Limb (tissue), 2 donors: ENCODE results near the gene EDDM3A.

Experiments used
- DNase-seq, 2 donors: peaks; one replicate each; pipeline ENCODE4 v3.0.0-alpha.2; 2016; ENCODE audit errors: extremely low spot score in 2 of 2

EDDM3A gene

DNA sequence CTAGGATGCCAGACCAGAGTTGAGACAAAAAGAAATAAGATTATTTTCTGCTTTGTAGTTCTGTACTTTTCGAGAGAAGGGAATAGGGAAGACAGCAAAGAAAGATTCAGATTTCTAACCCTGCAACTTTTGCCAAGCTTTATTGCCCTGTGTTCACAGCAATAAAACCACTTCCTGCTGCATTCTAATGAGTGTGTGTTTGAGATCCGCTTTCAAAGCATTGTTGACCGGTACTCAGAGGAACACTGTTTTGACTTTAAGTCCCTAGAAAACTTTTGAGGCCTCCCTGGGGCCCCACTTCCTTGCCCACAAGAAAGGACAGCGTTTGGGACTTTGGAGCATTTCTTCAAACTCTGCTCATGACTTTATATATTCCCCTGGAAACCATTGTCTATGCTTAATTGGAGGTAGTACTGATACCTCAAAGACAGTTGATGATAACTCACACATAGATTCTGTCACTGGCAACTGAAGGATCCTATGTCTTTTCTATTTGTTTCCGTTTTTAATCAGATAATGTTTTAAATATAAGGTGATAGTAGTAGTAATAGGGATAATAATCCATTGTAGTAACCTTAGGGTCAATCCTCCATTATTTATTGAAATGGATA lies 36.7 kb downstream of the EDDM3A start:
- DNase-seq, result no peak

DNA sequence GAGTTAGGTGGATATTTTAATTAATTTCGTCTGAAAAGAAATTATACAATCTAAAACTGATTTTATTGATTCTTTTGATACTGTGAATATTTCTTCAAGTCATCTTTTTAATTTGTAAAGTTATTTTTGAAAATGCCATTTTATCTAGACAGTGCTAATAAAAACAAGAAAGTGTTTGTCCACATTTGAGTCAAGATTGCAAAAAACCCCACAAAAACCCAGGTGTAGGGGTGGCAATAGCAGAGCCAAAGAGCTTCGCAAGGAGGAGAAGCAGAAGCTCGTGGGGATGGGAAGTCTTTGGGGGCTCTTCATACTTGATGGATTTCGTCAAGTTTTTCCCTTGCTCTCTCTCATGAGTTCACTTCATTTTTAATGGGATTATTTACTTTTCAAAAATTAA lies 41.3 kb downstream of the EDDM3A start:
- DNase-seq, result no peak

DNA sequence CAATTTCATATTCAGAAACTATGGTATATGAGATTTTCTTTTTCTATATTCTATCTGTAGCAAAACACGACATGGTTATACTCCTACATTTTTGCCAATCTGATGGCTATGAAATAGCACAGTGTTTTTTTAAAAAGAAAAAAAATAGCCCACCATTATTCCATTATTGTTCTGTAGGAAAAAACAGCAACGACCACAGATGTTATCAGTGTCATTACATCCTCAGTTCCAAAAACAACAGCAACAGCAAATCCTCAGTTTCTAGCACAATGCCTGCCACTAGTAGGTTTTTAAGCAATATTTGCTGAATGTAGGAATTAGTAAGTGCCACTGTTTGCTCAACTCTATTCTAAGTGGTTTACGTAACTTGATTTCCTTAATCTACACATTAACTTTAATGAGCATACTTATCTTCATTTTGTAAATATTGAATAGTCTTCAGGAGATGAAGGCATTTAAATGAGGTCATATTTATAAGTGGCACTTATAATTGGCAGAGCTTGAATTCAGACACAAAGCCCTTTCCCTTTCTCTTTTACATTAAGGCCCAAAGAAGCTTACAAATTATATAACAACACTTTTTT lies 43.6 kb downstream of the EDDM3A start:
- DNase-seq, result no peak

DNA sequence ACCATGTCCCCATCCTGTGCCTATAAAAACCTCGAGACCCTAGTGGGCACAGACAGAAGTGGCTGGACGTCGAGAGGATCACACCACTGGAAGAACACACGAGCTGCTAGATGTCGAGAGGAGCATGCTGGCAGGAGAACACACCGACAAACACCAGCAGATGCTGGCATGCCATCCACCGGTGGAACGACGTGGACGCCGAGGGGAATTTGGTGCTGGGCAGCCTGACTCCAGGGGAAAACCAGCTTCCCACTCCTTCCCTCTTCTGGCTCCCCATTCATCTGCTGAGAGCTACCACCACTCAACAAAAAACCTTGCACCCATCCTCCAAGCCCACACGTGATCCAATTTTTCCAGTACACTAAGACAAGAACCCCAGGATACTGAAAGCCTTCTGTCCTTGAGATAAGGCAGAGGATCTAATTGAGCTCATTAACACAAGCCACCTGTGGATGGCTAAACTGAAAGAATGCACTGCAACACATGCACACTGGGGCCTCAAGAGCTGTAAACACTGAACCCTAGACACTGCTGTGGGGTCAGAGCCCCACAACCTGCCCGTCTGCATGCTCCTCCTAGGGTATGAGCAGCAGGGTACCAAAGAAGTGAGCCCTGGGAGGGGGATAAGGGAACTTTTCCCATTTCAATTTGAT lies 44.9 kb downstream of the EDDM3A start:
- DNase-seq, result no peak

DNA sequence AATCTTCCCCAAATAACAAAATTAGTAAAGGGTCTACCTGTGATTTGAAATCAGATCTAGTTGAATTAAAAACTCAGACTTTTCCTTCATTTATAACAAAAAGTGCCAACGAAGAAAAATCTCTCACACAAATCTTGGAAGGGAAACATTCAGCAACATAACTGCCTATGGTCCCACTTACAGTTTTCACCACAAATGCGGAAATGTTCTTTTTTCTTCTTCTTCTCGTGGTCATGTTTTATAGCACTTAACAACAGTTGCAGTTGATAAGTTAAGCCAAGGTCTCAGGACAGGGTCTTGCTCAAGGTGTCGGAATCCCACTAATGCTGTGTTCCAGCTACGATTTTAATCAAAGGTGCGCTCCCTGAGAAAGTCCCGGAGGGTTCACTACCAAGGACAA lies 45.5 kb downstream of the EDDM3A start:
- no peak for DNase-seq

DNA sequence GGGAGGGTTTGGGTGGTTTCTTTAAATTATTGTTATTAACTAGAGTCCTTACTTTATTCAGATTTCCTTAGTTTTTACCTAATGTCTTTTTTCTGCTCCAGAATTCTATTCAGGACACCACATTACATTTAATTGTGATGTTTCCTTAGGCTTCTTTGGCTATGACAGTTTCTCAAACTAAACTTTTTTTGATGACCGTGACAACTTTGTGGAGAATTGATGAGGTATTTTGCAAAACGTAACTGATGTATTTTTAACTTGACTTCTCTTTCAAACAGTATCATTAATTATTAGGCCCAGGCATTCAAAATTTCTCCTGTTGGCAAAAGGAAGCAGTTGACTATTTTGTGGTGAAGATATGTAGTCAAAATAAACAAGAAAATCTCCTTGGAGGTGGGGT lies 45.9 kb downstream of the EDDM3A start:
- DNase-seq, result no peak

DNA sequence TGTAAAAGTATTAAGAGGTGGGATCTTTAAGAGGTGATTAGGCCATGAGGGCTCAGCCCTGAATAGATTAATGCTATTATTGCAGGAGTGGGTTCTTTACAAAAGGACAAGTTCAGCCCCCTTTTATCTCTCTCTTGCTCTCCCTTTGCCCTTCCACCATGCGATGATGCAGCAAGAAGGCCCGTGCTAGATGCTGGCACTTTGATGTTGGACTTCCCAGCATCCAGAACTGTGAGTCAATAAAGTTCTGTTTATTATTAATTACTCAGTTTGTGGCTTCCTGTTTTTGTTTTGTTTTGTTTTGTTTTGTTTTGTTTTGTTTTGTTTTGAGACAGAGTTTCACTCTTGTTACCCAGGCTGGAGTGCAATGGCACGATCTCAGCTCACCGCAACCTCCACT lies 46.9 kb downstream of the EDDM3A start:
- DNase-seq, result no peak

DNA sequence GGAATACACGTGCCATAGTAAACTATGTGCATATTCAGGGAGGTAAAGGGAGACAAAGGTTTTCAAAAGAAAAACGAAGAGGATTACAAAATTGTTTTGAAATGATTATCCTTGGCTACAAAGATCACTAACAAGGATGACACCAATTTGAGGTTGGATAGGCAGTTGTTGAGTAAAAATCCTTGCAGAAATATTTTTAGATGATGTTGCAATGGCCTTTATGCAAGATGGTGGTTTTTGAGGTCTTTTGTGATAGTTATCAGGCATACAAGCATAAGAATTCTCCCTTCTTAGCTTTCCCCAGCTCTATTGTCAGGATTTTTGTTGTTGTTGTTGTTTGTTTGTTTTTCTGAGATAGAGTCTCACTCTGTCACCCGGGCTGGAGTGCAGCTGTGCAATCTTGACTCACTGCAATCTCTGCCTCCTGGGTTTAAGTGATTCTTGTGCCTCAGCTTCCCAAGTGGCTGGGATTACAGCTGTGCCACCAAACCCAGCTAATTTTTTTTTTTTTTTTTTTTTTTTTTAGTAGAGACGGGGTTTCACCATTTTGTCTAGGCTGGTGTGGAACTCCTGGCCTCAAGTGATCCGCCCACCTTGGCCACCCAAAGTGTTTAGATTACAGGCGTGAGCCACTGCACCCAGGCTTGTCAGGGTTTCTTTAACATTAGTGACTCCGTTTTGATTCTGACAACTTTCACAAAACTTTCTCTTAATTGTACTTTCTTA lies 49.1 kb downstream of the EDDM3A start:
- no peak for DNase-seq

DNA sequence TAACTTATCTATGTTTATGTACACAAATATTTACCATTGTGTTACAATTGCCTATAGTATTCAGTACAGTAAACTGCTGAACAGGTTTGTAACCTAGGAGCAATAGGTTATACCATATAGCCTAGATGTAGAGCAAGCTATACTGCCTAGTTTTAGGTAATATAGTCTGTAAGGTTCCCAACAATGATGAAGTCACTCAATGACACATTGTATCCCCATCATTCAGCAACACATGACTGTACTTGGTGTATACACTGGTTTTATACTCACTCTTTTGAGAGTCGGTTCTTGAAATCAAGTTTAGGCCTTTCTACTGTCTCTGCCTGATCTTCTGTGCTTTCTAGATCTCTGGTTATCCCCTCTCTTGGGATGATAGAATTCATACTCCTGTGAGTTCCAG lies 51.5 kb downstream of the EDDM3A start:
- no peak for DNase-seq
